Measurements from ENCODE around the gene KRTAP4-2.

DNA sequence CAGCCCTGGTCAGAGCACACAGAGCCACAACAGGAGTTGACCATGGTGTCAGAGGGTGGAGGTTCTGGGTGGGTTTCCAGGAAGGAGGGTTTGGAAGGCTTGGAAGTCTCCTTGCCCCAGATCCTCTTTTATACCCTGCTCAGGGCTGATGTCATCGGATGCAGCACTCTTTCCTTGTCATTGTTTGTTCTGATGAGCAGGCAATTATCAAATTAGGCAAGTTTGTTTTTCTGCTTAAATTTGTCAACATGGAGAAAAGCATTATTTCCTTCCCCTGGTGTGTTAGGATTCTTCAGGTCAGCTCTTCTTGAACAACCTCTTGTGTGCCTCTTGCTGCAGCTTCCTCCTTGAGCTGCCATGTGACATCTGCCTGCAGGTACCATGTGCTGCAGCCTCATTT, 17.4 kb downstream of the KRTAP4-2 start, which contains the start of gene KRTAP4-4:
- TF ChIP-seq, protein P1, sequence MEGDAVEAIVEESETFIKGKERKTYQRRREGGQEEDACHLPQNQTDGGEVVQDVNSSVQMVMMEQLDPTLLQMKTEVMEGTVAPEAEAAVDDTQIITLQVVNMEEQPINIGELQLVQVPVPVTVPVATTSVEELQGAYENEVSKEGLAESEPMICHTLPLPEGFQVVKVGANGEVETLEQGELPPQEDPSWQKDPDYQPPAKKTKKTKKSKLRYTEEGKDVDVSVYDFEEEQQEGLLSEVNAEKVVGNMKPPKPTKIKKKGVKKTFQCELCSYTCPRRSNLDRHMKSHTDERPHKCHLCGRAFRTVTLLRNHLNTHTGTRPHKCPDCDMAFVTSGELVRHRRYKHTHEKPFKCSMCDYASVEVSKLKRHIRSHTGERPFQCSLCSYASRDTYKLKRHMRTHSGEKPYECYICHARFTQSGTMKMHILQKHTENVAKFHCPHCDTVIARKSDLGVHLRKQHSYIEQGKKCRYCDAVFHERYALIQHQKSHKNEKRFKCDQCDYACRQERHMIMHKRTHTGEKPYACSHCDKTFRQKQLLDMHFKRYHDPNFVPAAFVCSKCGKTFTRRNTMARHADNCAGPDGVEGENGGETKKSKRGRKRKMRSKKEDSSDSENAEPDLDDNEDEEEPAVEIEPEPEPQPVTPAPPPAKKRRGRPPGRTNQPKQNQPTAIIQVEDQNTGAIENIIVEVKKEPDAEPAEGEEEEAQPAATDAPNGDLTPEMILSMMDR (IDR thresholded peaks at IDR 0.05), result no peak
- TF ChIP-seq ZFX (IDR thresholded peaks at IDR 0.05; ENCODE audit: borderline replicate concordance), result no peak

Measured in 22Rv1 (cell line).